GM10266 (cell line): ENCODE measurements around the gene STON2.

Experiments
- DNase-seq: peaks from one replicate; pipeline ENCODE4 v3.0.0; 2012; ENCODE audit errors: extremely low spot score
- CTCF ChIP-seq: IDR thresholded peaks from 2 replicates; pipeline ENCODE4 v1.5.1; 2012; ENCODE audit warnings: mild to moderate bottlenecking, low read depth; ENCODE audit not compliant: control insufficient read depth, insufficient read depth; ENCODE audit errors: missing control alignments

STON2 gene

DNA sequence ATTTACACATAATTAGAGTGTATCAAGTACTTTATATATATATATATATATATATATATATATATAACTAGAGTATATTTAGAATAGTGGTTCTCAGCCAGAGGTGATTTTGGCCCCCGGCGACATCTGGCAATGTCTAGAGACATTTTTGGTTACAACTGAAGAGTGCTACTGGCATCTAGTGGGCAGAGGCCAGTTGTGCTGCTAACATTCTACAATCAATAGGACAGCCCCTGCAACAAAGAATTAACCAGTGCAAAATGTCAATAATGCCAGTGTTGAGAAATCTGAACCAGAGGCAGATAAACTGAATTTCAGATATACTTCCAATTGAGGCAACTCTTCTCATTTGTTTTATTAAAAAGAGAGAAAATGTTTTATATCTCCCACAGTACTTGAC, 188.3 kb downstream of the STON2 start:
- DNase-seq: no peak
- TF ChIP-seq CTCF: peak; percentile 47
